ENCODE results near the gene SLC25A30. TPM values are rescaled to one million over a fixed set of nuclear protein-coding genes. Genes with fewer than 3 reads are reported as not detected.

The SLC25A30 gene
- polyA plus RNA-seq (2011; rRNA removed) (10.4 and 13.7 TPM in 2 replicates), polyA minus RNA-seq (2011; rRNA and poly(A)+ RNA removed) (12.4 and 18.7 TPM in 2 replicates)

GRCh38 chr13:45417790-45418534 lies at the start of gene SLC25A30:
Gene SLC25A30, minus strand, starts transcription at chr13:45418373. Its CDS starts 6,948 bp downstream, at chr13:45411425.
- Histone ChIP-seq H3K4me3 (ENCODE audit: low read depth, low read length) (peak within 1 kb of the TSS; percentile 80), H3K36me3 (ENCODE audit: control insufficient read depth, insufficient read depth, low read length) (no peaks in the 10 kb centered on the region), H3K27me3 (ENCODE audit: control insufficient read depth, insufficient read depth, low read length) (no peaks in the 10 kb centered on the region)
- DNase-seq (ENCODE audit: low read depth) = peak; percentile 47
- ChIA-PET POLR2A (interaction anchor here (0.6 kb wide), 1 partner anchor 76 kb away, joined by 4 read pairs; no protein-coding TSS in a partner anchor), CTCF (interaction anchor here (0.9 to 1.9 kb wide), 4 partner anchors 11 to 47 kb away, joined by 3 to 7 read pairs (median 4); no protein-coding TSS in a partner anchor)
- TF ChIP-seq CTCF (IDR thresholded peaks at IDR 0.05; ENCODE audit: insufficient read depth, low read depth, low read length) = no peak

- Histone ChIP-seq H3K27me3 (ENCODE audit: control insufficient read depth, insufficient read depth, low read length) (0 out of 2 replicates have a peak, but pooled peaks cover under 1% of the 10 kb centered on the region), H3K4me3 (ENCODE audit: low read depth, low read length) (no peak overlapping the region; the same call in 1 of the 2 replicates), H3K36me3 (ENCODE audit: control insufficient read depth, insufficient read depth, low read length) (no peaks in the 10 kb centered on the region)
- ChIA-PET POLR2A (no interaction called here), CTCF (interaction anchor here (1.0 to 1.4 kb wide), 2 partner anchors 17 to 46 kb away, joined by 3 to 4 read pairs; no protein-coding TSS in a partner anchor)
- no peak for DNase-seq (ENCODE audit: low read depth)
- no peak for TF ChIP-seq CTCF (IDR thresholded peaks at IDR 0.05; ENCODE audit: insufficient read depth, low read depth, low read length)
These were observed 48.2 kb upstream of the SLC25A30 start for GRCh38 chr13:45466359-45466758.

GRCh38 chr13:45464687-45465453 lies 46.7 kb upstream of the SLC25A30 start, which contains the start of gene COG3:
Gene COG3, plus strand, starts transcription at chr13:45464939. Its CDS starts 98 bp downstream, at chr13:45465037.
- ChIA-PET CTCF (interaction anchor here (1.4 to 2.1 kb wide), 2 partner anchors 10 to 47 kb away, joined by 3 to 7 read pairs; no protein-coding TSS in a partner anchor), POLR2A (no interaction called here)
- TF ChIP-seq CTCF (IDR thresholded peaks at IDR 0.05; ENCODE audit: insufficient read depth, low read depth, low read length) = 0 out of 2 replicates have a peak, but pooled peaks have one; percentile 42
- DNase-seq (ENCODE audit: low read depth) = peak; percentile 89
- H3K36me3 ChIP-seq (ENCODE audit: control insufficient read depth, insufficient read depth, low read length) = no peaks in the 10 kb centered on the region
- 0 out of 2 replicates have a peak, but pooled peaks cover 1% of the 10 kb centered on the region for H3K27me3 ChIP-seq (ENCODE audit: control insufficient read depth, insufficient read depth, low read length)
- H3K4me3 ChIP-seq (ENCODE audit: low read depth, low read length) = peak within 1 kb of the TSS; percentile 100

GRCh38 chr13:45464141-45464686 lies 46.0 kb upstream of the SLC25A30 start:
- Histone ChIP-seq H3K36me3 (ENCODE audit: control insufficient read depth, insufficient read depth, low read length) (no peaks in the 10 kb centered on the region), H3K27me3 (ENCODE audit: control insufficient read depth, insufficient read depth, low read length) (0 out of 2 replicates have a peak, but pooled peaks cover 1% of the 10 kb centered on the region), H3K4me3 (ENCODE audit: low read depth, low read length) (peak overlapping the region; percentile 100)
- POLR2A ChIA-PET = no interaction called here
- no peak; the same call in 1 of the 2 replicates for TF ChIP-seq CTCF (IDR thresholded peaks at IDR 0.05; ENCODE audit: insufficient read depth, low read depth, low read length)
- CTCF ChIA-PET = interaction anchor here (1.0 to 2.1 kb wide), 2 partner anchors 10 to 48 kb away, joined by 4 to 7 read pairs; no protein-coding TSS in a partner anchor
- DNase-seq (ENCODE audit: low read depth) = no peak

Measured in BJ (cell line).